RWPE1 (cell line): Measurements from ENCODE around the gene RASAL2.

ENCODE experiments used
- CTCF ChIA-PET: fragments of 350-600 bp; sonication (Branson Sonifier 250); formaldehyde crosslinking; extraction: SDS; loops from one replicate; lab custom pipeline; 2021; lab: Yijun Ruan, JAX
- POLR2A ChIA-PET: fragments of 400-600 bp; formaldehyde crosslinking; extraction: SDS; loops from one replicate; lab custom pipeline; 2020; ENCODE audit warnings: antibody characterized with exemption; ENCODE audit not compliant: low non-redundant PET; lab: Yijun Ruan, JAX
- DNase-seq: peaks from one replicate; pipeline ENCODE4 v3.0.0; 2012; ENCODE audit warnings: low spot score
- H3K27ac ChIP-seq: fragments of 450-650 bp; 2 replicates; pipeline ENCODE4 v1.5.1; 2017
- TF ChIP-seq, protein P1 (sequence below): fragments of 450-650 bp; conservative IDR thresholded peaks from 2 replicates; pipeline ENCODE4 v1.5.1; 2017; ENCODE audit warnings: low read depth, mild to moderate bottlenecking

The RASAL2 gene

GRCh38 chr1:178282949-178283367, 189.1 kb downstream of the RASAL2 start:
- POLR2A ChIA-PET: no interaction called here
- CTCF ChIA-PET: interaction anchor here (0.6 to 1.1 kb wide), 6 partner anchors 11 to 335 kb away, joined by 3 to 4 read pairs (median 4); no protein-coding TSS in a partner anchor
- H3K27ac ChIP-seq: no peak overlapping the region
- peak; percentile 48 for DNase-seq
- TF ChIP-seq, protein P1, sequence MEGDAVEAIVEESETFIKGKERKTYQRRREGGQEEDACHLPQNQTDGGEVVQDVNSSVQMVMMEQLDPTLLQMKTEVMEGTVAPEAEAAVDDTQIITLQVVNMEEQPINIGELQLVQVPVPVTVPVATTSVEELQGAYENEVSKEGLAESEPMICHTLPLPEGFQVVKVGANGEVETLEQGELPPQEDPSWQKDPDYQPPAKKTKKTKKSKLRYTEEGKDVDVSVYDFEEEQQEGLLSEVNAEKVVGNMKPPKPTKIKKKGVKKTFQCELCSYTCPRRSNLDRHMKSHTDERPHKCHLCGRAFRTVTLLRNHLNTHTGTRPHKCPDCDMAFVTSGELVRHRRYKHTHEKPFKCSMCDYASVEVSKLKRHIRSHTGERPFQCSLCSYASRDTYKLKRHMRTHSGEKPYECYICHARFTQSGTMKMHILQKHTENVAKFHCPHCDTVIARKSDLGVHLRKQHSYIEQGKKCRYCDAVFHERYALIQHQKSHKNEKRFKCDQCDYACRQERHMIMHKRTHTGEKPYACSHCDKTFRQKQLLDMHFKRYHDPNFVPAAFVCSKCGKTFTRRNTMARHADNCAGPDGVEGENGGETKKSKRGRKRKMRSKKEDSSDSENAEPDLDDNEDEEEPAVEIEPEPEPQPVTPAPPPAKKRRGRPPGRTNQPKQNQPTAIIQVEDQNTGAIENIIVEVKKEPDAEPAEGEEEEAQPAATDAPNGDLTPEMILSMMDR: peak; percentile 76

- CTCF ChIA-PET: interaction anchor here (0.6 to 0.9 kb wide), 3 partner anchors 15 to 307 kb away, joined by 4 to 6 read pairs (median 4); no protein-coding TSS in a partner anchor
Measured at GRCh38 chr1:178283409-178283808, 189.5 kb downstream of the RASAL2 start.

DNA sequence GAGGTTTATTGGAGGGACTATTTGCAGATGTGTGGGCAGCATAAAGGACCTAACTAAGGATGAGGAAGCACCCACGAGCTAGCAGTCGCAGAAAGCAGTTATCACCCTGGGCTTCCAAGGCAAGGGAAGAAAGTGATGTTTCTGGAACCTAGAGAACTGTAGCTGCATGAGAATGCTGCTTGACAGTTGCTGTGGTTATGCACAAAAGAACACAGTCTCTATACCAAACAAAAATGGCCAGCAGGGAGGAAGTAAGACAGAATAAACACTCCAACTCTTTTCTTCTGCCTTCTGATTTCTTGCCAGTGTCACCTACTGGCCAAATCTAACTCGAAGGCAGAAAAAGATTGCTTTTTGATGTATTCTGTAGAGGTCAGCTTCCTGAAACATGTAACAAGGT, 190.2 kb downstream of the RASAL2 start:
- DNase-seq: no peak
- ChIA-PET CTCF (interaction anchor here (0.6 to 0.7 kb wide), 3 partner anchors 14 to 308 kb away, joined by 3 to 6 read pairs (median 4); no protein-coding TSS in a partner anchor), POLR2A (no interaction called here)
- H3K27ac ChIP-seq: no peak overlapping the region
- TF ChIP-seq, protein P1: no peak

More at GRCh38 chr1:178283409-178283808, 189.5 kb downstream of the RASAL2 start:
- TF ChIP-seq, protein P1: no peak
- DNase-seq: no peak
- POLR2A ChIA-PET: no interaction called here
- no peak overlapping the region for H3K27ac ChIP-seq

GRCh38 chr1:178291166-178291565, 197.3 kb downstream of the RASAL2 start:
- ChIA-PET CTCF (no interaction called here), POLR2A (no interaction called here)
- TF ChIP-seq, protein P1: no peak
- H3K27ac ChIP-seq: no peak overlapping the region
- DNase-seq: no peak

- POLR2A ChIA-PET: no interaction called here
- CTCF ChIA-PET: interaction anchor here (0.5 to 1.4 kb wide), 6 partner anchors 12 to 314 kb away, joined by 3 read pairs; no protein-coding TSS in a partner anchor
- no peak overlapping the region for H3K27ac ChIP-seq
- no peak for DNase-seq
- TF ChIP-seq, protein P1: no peak
Measured at GRCh38 chr1:178294654-178295053, 200.8 kb downstream of the RASAL2 start.

- TF ChIP-seq, protein P1: no peak
- ChIA-PET CTCF (interaction anchor here (0.6 to 2.3 kb wide), 9 partner anchors 10 to 702 kb away, joined by 3 to 10 read pairs (median 5); partner anchors contain the start of gene RASAL2), POLR2A (interaction anchor here (0.5 kb wide), 1 partner anchor 836 kb away, joined by 8 read pairs; no protein-coding TSS in a partner anchor)
- DNase-seq: no peak
- H3K27ac ChIP-seq: no peak overlapping the region
Measured at GRCh38 chr1:178300352-178300699, 206.4 kb downstream of the RASAL2 start.
